ENCODE results near the gene STRBP. TPM values are rescaled to one million over a fixed set of nuclear protein-coding genes. Genes with fewer than 3 reads are reported as not detected.

Gene STRBP
- total RNA-seq, 2 experiments from 2014 or later, result 20.4 to 22.6 TPM

GRCh38 chr9:123162791-123163345 lies 105.5 kb downstream of the STRBP start:
- DNase-seq, result no peak
- H3K36me3 Mint-ChIP-seq (ENCODE audit: low read depth), result no peaks in the 10 kb centered on the region
- POLR2A ChIA-PET, result no interaction called here
- H3K9me3 Mint-ChIP-seq, result no peaks in the 10 kb centered on the region
- no peak overlapping the region for H3K27ac Mint-ChIP-seq
- H3K27me3 Mint-ChIP-seq, result no peaks in the 10 kb centered on the region
- no peaks in the 10 kb centered on the region for H3K4me1 Mint-ChIP-seq
- CTCF ChIA-PET, result no interaction called here
- no peak overlapping the region for H3K4me3 Mint-ChIP-seq

DNA sequence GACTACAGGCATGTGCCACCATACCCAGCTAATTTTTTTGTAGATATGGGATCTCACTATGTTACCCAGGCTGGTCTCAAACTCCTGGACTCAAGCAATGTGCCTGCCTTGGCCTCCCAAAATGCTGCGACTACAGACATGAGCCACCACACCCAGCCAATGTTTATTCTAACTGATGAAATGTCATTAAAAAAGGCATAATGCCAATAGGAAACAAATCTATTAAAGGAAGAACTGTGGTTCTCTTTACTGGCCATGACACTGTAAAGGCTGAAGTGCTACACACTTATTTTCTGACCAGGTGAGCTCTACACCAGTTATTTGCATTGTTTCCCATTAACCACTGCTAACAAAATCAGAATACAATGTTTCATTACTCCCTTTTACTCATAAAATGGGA lies 106.0 kb downstream of the STRBP start:
- no peaks in the 10 kb centered on the region for H3K36me3 Mint-ChIP-seq (ENCODE audit: low read depth)
- ChIA-PET CTCF (no interaction called here), POLR2A (no interaction called here)
- no peaks in the 10 kb centered on the region for H3K9me3 Mint-ChIP-seq
- no peaks in the 10 kb centered on the region for H3K27me3 Mint-ChIP-seq
- H3K27ac Mint-ChIP-seq, result no peak overlapping the region
- no peak for DNase-seq
- H3K4me1 Mint-ChIP-seq, result no peaks in the 10 kb centered on the region
- H3K4me3 Mint-ChIP-seq, result no peak overlapping the region

DNA sequence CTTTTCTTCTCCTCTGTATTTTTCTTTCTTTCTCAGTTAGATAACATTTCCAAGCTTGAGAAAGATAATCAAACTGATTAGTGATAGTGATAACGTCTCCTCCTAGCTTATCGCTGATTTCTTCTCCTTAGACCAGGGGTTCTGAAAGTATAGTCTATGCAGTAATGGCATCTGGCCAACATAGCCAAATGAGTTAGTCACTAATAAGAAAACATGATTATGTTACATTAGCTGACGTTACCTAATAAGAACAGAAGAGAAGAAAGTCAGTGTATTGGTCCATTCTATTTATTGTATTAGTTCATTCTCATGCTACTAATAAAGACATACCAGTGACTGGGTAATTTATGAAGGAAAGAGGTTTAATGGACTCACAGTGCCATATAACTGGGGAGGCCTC lies 111.2 kb downstream of the STRBP start:
- ChIA-PET CTCF (no interaction called here), POLR2A (no interaction called here)
- no peaks in the 10 kb centered on the region for H3K27me3 Mint-ChIP-seq

DNA sequence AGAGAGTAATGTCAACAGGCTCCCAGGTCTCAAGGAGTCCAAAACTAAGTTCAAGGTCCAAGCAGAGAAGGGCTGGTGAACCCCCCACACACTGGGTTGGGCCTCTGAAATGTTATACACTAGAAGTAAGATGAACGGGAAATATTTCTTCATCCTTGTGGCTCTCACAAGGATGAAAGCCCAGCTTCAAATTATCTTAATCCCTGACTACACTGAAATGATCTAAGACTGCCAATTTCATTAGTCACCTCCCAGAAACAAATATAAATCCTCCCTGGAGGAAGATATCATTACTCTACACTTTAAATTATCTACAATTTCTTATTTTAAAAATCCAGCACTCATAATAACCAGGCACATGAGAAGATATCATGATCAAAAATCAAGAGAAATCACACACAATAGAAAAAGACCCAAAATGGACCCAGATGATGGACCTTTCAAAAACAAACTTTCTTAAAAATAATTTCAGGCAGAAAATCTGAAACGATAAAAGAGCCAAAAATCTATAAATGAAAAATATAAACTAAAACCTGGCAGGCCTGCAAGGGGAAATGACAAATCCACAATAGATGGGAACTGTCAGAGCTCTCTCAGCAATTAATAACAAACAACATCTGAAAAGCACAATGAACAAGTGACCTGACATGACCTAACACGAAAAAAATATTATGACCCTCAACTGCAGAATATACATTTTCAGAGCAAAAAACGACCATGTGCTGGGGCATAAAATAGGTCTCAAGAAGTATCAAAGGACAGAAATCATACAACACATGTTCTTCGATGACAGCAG lies 117.5 kb downstream of the STRBP start:
- Mint-ChIP-seq H3K9me3 (no peaks in the 10 kb centered on the region), H3K4me1 (no peaks in the 10 kb centered on the region), H3K27me3 (no peaks in the 10 kb centered on the region), H3K36me3 (ENCODE audit: low read depth) (peaks cover 5% of the 10 kb centered on the region), H3K4me3 (no peak overlapping the region), H3K27ac (no peak overlapping the region)
- DNase-seq, result no peak
- ChIA-PET POLR2A (interaction anchor here (1.5 kb wide), 1 partner anchor 16 kb away, joined by 3 read pairs; no protein-coding TSS in a partner anchor), CTCF (interaction anchor here (0.6 kb wide), 1 partner anchor 8 kb away, joined by 3 read pairs; no protein-coding TSS in a partner anchor)

More for the DNA sequence above, 111.2 kb downstream of the STRBP start:
- Mint-ChIP-seq H3K4me1 (no peaks in the 10 kb centered on the region), H3K4me3 (no peak overlapping the region), H3K9me3 (no peaks in the 10 kb centered on the region), H3K36me3 (ENCODE audit: low read depth) (no peaks in the 10 kb centered on the region), H3K27ac (no peak overlapping the region)
- DNase-seq, result no peak

GRCh38 chr9:123149067-123149466 lies 119.3 kb downstream of the STRBP start:
- no peak for DNase-seq
- H3K4me1 Mint-ChIP-seq, result no peaks in the 10 kb centered on the region
- no peaks in the 10 kb centered on the region for H3K27me3 Mint-ChIP-seq
- ChIA-PET CTCF (no interaction called here), POLR2A (interaction anchor here (1.5 kb wide), 1 partner anchor 14 kb away, joined by 3 read pairs; no protein-coding TSS in a partner anchor)
- H3K9me3 Mint-ChIP-seq, result no peaks in the 10 kb centered on the region
- no peak overlapping the region for H3K4me3 Mint-ChIP-seq
- peaks cover 10% of the 10 kb centered on the region for H3K36me3 Mint-ChIP-seq (ENCODE audit: low read depth)
- H3K27ac Mint-ChIP-seq, result no peak overlapping the region

DNA sequence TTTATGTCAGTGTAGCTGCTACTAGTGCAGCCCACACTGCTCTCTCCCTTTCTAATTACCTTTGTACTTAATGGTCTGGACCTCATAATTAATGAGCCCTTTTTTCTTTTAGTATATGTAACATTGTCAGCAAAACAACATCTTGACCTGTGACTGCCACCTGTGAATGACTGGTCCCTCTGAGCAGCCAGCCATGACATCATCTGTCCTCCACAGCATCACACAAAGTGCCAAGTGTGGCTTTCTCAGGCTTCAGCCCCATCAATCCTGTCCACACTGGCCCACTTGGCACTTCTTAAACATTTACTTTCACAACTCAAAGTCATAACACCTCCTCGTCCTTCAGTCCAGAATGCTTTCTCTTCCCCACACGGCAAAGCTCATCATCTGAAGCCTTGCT lies 130.2 kb downstream of the STRBP start:
- ChIA-PET POLR2A (interaction anchor here (0.9 to 1.3 kb wide), 2 partner anchors 9 to 154 kb away, joined by 3 read pairs; no protein-coding TSS in a partner anchor), CTCF (no interaction called here)
- Mint-ChIP-seq H3K27ac (no peak overlapping the region), H3K27me3 (no peaks in the 10 kb centered on the region), H3K36me3 (ENCODE audit: low read depth) (peaks cover 2% of the 10 kb centered on the region), H3K4me3 (no peak overlapping the region), H3K9me3 (no peaks in the 10 kb centered on the region), H3K4me1 (no peaks in the 10 kb centered on the region)
- no peak for DNase-seq

DNA sequence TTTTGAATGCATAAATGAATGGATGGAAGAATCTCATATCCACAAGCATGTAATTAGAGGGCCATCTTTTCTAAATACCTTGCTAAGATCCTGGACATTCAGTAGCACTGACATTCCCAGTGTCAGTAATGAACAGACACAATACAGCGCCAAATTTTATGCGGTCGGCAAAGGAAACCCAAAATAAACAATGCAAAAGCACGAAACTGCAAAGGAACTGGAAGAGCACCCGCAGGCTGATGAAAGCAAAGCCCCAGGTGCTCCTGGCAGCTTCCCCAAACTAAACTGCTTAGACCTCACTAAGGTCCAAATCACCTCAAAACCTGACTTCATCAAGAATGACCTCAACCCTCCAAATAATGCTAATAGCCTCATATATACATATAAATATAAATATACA lies 133.0 kb downstream of the STRBP start:
- no peak overlapping the region for H3K27ac Mint-ChIP-seq
- DNase-seq, result no peak
- ChIA-PET CTCF (no interaction called here), POLR2A (no interaction called here)
- no peak overlapping the region for H3K4me3 Mint-ChIP-seq
- no peaks in the 10 kb centered on the region for H3K27me3 Mint-ChIP-seq
- no peaks in the 10 kb centered on the region for H3K4me1 Mint-ChIP-seq
- H3K9me3 Mint-ChIP-seq, result no peaks in the 10 kb centered on the region
- peaks cover 2% of the 10 kb centered on the region for H3K36me3 Mint-ChIP-seq (ENCODE audit: low read depth)

GRCh38 chr9:123132696-123133095 lies 135.7 kb downstream of the STRBP start:
- CTCF ChIA-PET, result no interaction called here
- no peak overlapping the region for H3K4me3 Mint-ChIP-seq

DNA sequence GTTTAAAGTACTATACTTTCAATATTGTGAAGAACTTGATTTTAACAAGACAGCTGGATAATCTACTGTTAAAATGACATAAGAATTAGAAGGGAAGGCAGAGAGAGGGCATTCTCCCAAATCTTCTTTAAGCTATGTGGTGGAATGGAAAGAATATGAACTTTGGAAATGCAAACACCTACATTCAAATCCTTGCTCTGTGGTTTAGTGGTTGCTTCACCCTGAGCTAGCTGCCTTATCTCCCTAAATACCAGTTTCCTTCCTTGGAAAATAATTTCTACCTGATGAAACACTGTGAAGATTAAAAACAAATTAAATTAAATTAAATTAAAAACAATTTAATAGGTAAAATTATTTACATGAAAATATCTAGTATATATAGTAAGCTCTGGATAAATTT lies 136.4 kb downstream of the STRBP start:
- peaks cover 5% of the 10 kb centered on the region for H3K36me3 Mint-ChIP-seq (ENCODE audit: low read depth)
- no peaks in the 10 kb centered on the region for H3K27me3 Mint-ChIP-seq
- H3K4me1 Mint-ChIP-seq, result no peaks in the 10 kb centered on the region
- no peak overlapping the region for H3K27ac Mint-ChIP-seq
- no peak overlapping the region for H3K4me3 Mint-ChIP-seq
- no peaks in the 10 kb centered on the region for H3K9me3 Mint-ChIP-seq
- CTCF ChIA-PET, result no interaction called here
- POLR2A ChIA-PET, result no interaction called here
- DNase-seq, result no peak

More at GRCh38 chr9:123132696-123133095, 135.7 kb downstream of the STRBP start:
- H3K36me3 Mint-ChIP-seq (ENCODE audit: low read depth), result peaks cover 5% of the 10 kb centered on the region
- H3K27ac Mint-ChIP-seq, result no peak overlapping the region
- H3K27me3 Mint-ChIP-seq, result no peaks in the 10 kb centered on the region
- POLR2A ChIA-PET, result no interaction called here
- H3K9me3 Mint-ChIP-seq, result no peaks in the 10 kb centered on the region
- no peak for DNase-seq
- H3K4me1 Mint-ChIP-seq, result no peaks in the 10 kb centered on the region

DNA sequence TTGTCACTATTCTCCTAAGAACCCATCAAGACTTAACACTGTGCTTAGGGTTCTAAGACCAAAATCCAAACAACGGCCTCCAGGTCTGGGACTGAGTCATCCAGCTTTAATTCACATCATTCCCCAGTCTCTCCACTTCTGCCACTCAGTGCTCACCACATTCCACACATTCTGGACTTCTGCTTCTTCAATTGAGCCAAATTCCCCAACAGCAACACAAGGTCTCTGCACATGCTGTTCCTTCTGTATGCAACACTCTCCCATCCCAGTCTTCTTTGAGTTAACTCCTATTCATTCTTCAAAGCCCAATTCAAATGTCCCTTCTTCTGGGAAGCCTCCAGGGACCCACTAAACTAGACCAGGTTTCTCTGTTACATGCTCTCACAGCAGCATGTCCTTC lies 137.1 kb downstream of the STRBP start:
- no peaks in the 10 kb centered on the region for H3K4me1 Mint-ChIP-seq
- no peaks in the 10 kb centered on the region for H3K27me3 Mint-ChIP-seq
- peaks cover 6% of the 10 kb centered on the region for H3K36me3 Mint-ChIP-seq (ENCODE audit: low read depth)
- no peak overlapping the region for H3K4me3 Mint-ChIP-seq
- no peaks in the 10 kb centered on the region for H3K9me3 Mint-ChIP-seq
- no peak for DNase-seq
- POLR2A ChIA-PET, result no interaction called here
- no peak overlapping the region for H3K27ac Mint-ChIP-seq
- CTCF ChIA-PET, result no interaction called here

DNA sequence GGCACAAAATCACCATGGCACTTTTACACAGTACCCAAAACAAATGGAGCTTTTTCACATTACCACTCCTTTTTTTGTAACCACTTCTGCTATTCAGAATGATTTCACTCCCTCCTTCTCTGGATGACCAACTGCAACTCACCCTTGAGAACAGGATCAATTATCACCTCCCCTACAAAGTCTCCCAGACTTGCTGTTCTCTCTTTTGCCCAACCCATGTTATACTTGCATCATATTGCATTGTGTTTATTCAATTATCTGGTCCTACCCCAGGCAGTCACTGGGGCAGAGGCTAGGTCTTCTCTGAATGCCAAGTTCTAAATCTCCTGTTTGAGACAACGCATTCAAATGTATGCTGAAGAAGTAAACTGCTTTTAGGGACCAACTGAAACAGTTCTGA lies 139.0 kb downstream of the STRBP start:
- DNase-seq, result no peak
- Mint-ChIP-seq H3K36me3 (ENCODE audit: low read depth) (peaks cover 7% of the 10 kb centered on the region), H3K27ac (no peak overlapping the region), H3K4me3 (no peak overlapping the region), H3K27me3 (no peaks in the 10 kb centered on the region), H3K4me1 (no peaks in the 10 kb centered on the region), H3K9me3 (no peaks in the 10 kb centered on the region)
- POLR2A ChIA-PET, result interaction anchor here (0.9 kb wide), 1 partner anchor 9 kb away, joined by 3 read pairs; no protein-coding TSS in a partner anchor
- CTCF ChIA-PET, result no interaction called here

GRCh38 chr9:123128591-123128990 lies 139.8 kb downstream of the STRBP start:
- CTCF ChIA-PET, result no interaction called here
- Mint-ChIP-seq H3K27ac (no peak overlapping the region), H3K36me3 (ENCODE audit: low read depth) (peaks cover 7% of the 10 kb centered on the region), H3K9me3 (no peaks in the 10 kb centered on the region), H3K27me3 (no peaks in the 10 kb centered on the region), H3K4me1 (no peaks in the 10 kb centered on the region), H3K4me3 (no peak overlapping the region)
- POLR2A ChIA-PET, result no interaction called here
- no peak for DNase-seq

GRCh38 chr9:123127512-123128075 lies 140.8 kb downstream of the STRBP start:
- Mint-ChIP-seq H3K9me3 (no peaks in the 10 kb centered on the region), H3K27me3 (no peaks in the 10 kb centered on the region), H3K4me1 (no peaks in the 10 kb centered on the region), H3K4me3 (no peak overlapping the region), H3K36me3 (ENCODE audit: low read depth) (peaks cover 7% of the 10 kb centered on the region), H3K27ac (no peak overlapping the region)
- CTCF ChIA-PET, result no interaction called here
- POLR2A ChIA-PET, result no interaction called here
- DNase-seq, result no peak

- H3K36me3 Mint-ChIP-seq (ENCODE audit: low read depth), result peaks cover 4% of the 10 kb centered on the region
- CTCF ChIA-PET, result interaction anchor here (1.3 to 1.7 kb wide), 2 partner anchors 13 to 19 kb away, joined by 3 to 4 read pairs; no protein-coding TSS in a partner anchor
Observed at GRCh38 chr9:123121457-123121856, 146.9 kb downstream of the STRBP start.

More at GRCh38 chr9:123121457-123121856, 146.9 kb downstream of the STRBP start:
- POLR2A ChIA-PET, result no interaction called here
- H3K27ac Mint-ChIP-seq, result no peak overlapping the region
- H3K27me3 Mint-ChIP-seq, result no peaks in the 10 kb centered on the region
- DNase-seq, result no peak
- H3K4me3 Mint-ChIP-seq, result no peak overlapping the region
- no peaks in the 10 kb centered on the region for H3K4me1 Mint-ChIP-seq
- H3K9me3 Mint-ChIP-seq, result no peaks in the 10 kb centered on the region

Measured in activated CD4-positive, alpha-beta memory T cell treated with anti-CD3 and anti-CD28 coated beads, Interleukin-2, amount 10 ng/mL, durations not matched to agents 7 days and 5 days (primary cell).